Stimulated activated CD4-positive, alpha-beta T cell treated with anti-CD3 and anti-CD28 coated beads, TNF-alpha, amount 100 ng/mL, for 4 hours (primary cell): Measurements from ENCODE around the gene SP140.
"Not testable (repeated sequence)": the region's sequence is repeated elsewhere in the genome, so short reads cannot be mapped to it uniquely, and the experiment has no call there.

Source experiments
- DNase-seq, 3 experiments: peaks; one replicate each; pipeline ENCODE4 v3.0.0-alpha.2; 2020; ENCODE audit warnings: low read depth in 3 of 3

The SP140 gene

DNA sequence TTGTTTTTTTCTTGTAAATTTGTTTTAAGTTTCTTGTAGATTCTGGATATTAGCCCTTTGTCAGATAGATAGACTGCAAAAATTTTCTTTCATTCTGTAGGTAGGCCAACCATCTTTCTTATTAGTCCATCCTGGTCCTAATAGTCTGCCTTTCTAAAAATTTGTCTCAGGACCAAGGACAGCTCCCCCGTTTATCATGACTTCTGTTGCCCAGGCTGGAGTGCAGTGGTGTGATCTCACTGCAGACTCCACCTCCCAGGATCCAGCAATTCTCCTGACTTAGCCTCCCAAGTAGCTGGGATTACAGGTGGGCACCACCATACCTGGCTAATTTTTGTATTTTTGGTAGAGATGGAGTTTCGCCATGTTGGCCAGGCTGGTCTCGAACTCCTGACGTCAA, 63.8 kb downstream of the SP140 start:
- DNase-seq: not testable (repeated sequence)

DNA sequence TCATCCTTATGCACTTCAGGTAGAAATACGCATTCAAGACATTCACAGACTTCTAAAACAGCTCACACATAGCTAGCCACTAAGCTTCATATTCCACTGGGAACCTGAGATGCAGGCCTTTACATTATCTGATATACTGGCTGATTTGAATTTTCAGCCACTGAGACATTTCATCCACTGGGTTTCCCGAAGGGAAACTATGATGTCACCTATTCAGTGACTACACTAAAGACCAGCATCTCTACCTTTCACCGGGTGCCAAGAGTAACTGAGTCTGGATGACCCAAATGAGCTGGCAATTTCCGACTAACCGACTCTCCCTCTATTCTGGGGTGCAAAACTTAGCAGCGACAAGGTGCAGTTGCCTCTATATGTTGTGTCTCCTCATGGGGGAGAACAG, 69.7 kb downstream of the SP140 start:
- no peak for DNase-seq

DNA sequence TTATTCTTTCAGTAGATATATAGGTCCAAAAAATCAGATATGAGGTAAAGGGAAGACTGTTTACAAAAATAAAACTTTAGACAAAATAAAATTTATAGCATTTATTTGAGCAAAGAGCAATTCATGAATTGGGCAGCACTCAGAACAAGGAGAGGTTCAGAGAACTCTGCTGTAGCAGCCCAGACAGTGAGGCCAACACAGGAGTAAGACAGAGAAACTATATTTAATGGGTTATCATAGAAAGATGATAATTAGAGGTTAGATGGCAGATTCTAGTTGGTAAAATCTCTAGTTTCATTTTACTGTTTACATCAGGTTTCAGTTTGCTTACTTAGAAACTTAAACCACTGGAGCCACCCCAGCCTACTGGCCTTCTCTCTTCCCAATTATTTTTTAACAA, 71.4 kb downstream of the SP140 start:
- no peak for DNase-seq

GRCh38 chr2:230299618-230300017, 74.1 kb downstream of the SP140 start:
- DNase-seq: no peak

DNA sequence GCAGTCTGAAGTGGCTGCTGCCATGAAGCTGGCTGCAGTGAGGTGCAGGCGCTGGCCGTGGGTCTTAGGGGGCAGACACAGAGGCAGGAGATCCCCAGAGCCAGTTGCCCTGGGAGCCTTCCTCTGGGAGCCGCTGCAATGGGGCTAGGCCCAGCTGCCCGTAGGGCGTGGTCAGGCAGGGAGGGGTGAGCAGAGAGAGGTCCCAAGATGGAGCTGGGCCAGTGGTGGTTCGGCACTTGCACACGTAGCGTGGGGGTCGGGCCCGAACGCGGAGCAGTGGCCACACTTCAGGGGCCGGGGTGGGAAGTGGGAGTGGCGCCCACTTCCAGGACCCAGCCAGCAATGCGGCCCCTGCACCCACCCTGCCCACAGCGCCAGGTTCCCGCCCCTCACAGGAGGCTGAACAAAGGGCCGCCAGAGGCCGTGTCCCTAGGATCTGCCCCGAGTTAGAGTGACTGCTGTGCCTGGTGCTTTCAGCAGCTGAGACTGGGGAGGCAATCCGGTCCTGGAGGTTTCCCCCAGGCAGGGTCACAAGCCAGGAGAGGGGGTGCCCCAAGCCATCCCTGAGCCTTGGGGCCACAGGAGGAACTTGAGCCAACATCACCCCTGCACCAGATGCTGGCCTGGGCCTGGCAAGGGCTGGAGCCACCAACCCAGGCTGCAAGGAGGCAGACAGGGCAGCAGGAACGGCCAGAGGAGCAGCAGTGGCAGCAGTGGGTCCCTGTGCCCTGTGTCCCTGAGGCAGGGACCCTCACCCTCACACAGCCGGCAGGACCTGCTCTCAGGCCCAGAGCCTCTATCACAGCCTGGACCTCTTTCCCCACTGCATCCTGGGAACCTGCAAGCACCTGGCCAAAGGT, 80.1 kb downstream of the SP140 start:
- no peak for DNase-seq

GRCh38 chr2:230306474-230306873, 80.9 kb downstream of the SP140 start:
- no peak for DNase-seq

GRCh38 chr2:230307485-230307884, 81.9 kb downstream of the SP140 start:
- DNase-seq: no peak

- DNase-seq: no peak
These were observed 83.0 kb downstream of the SP140 start for GRCh38 chr2:230308402-230309000.

- DNase-seq: not testable (repeated sequence)
These were observed 85.3 kb downstream of the SP140 start for GRCh38 chr2:230310792-230311191.

GRCh38 chr2:230311634-230312033, 86.1 kb downstream of the SP140 start:
- DNase-seq: not testable (repeated sequence)

GRCh38 chr2:230312638-230313037, 87.1 kb downstream of the SP140 start:
- no peak for DNase-seq

- no peak for DNase-seq
These were observed 91.8 kb downstream of the SP140 start for GRCh38 chr2:230317366-230317765.

- no peak for DNase-seq
These were observed 92.9 kb downstream of the SP140 start for GRCh38 chr2:230318190-230319121.

DNA sequence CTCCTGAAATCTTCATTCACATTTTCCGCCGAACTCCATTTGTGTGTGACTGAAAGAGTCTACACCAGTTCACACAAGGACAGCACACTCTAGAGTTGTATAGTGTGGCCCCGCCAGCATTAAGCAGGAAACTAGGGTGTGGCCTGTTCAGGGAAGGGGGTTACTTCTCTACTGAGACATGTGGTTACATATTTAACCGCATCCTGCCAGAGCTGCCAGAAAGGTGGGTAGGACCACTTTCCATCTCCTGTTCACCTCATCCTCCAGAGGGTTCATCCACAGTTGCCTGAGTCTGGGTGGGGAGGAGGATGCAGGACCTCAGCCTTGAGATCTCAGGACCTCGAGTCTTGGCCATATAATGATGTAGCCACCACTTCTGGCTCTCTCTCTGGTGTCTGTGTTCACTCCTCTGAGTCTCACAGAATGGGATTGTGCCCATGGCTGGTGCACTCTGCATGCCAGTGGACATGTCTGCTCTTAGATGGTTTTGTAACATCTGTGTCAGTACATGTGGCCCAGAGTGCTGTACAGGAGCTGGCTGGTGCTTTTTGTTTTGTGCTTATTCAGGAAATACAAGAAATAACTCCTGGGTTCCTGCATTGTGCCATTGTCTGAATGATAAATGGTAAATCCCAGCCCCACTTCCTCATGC, 93.8 kb downstream of the SP140 start:
- DNase-seq: peak in 2 of 3 experiments; percentile 21 to 46

DNA sequence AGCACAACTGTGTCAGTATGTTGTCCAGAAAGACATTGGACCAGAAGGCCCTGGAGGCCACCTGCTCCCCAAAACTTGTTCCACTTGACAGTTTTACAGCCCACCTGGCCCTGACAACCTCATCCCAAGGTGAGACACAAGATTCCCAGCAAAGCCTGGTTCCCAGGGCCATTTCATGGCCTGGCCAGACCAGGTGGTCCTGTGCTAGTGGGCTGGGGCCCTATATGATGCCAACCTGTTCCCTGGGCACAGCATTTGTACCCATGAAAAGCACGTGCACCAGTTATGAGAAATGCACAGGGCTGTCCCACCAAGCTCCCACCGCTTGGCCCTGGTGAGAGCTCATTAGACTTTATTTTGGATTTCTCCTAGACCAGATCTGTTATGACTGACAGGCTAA, 95.5 kb downstream of the SP140 start:
- no peak for DNase-seq

DNA sequence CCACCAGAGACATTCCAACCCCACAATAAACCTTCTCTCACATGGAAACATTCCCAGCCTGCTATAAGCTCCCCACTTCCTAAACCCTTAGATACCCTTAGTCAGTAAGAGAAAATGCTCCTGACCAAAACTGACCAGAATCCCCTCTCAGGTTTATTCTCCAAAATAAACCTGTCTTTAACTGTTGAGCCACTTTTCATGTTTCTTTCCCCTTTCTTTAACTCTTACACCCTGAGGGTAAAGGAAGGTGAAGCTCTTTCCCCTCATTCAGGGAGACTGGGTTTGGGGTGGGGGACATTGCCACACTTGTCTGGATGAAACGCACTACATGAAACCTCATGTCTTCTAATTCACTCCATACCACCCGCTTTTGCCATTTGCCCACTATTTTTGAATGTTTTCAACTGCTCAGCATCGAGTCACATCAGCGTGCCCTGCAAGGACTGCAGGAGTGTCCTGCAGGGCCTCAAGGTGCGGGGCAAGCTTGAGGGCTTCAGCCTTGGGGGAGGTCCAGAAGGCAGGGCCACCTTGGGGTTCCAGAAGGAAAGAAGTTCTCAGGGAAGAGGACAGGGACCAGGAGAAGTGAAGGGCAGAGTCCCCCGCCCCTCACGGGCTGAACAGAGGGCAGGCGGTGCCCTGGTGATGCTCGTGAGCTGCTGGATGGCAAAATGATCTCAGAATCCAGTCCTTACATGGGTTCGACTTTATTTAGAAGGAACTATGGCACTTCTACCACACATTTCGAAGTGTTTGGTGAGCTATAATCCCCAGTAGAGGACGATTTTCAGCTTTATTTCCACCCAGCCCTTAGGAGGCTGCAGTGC, 97.2 kb downstream of the SP140 start:
- no peak for DNase-seq

DNA sequence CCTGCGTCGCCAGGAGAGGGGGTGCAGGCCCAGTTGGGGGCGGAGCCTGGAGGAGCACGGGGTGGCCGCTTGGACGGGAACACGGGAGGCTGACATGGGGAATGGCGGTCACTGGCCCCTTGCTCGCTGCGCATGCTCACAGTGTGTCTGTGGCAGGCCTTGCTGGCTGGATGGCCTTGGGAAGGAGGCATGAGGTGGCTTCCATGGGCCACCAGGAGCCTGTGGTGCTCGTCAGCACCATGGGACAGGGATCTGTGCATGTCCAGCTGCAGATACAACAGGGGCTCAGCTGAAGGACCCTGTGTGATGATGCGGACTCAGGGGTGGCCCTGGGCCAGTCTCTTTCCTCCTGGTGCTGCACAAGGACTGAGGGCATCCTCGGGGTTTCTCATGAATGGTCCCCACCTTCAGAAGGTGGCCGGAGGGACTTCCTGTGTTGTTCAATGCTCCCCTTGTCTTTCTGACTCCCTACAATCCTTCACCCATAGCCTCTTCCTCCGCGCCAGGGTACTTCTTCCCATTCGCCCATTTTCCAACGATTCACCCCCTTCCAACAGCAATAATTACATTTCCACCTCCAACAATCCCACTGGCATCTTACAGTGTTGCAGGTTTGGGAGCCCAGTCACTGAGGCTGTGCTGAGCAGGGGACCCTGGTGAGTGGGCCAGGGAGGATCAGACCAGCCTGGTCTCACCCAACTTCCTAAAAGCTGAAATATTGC, 98.0 kb downstream of the SP140 start:
- DNase-seq: no peak

- no peak for DNase-seq
These were observed 99.0 kb downstream of the SP140 start for GRCh38 chr2:230324503-230324902.

DNA sequence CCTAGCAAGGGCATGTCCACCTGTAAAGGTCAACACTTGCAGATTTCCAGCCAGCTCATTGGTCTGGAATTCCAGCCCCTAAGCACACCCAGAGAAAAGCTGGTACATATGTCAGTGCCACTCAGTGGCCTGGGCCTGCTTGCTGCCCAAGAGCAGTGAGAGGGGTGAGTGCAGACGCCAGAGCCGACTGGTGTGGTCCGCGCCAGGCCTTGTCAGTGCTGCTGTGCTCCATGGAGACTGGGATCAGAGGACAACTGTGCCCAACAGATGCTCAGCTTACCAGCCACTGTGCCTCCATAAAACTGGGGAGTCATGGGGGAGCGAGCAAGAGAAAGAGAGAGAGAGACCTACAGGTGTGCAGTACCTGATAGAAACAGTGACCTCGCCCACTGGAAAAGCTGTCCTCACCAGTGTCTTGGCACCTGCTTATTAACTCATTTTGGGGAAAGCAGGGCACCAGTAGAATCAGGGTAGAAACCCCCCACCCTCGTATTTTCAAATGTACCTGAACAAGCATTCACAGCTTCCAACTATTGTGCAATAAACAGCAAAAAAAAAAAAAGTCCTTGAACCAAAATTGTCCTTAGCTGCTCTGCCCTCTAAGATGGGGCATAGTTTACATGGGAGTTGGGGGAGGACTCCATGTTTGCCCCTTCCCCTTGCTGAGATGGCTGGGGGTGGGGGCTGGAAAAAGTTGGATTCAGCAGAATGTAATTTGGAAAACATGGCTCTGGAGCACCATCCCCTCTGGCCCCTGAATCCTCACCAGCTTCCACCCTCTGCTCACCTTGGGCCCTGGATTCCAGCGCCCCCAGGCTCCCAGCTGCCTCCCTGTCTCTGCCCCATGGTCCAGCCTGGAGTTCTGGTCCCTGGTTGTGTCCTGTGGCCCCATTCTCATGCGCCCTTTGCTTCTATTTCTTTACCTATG, 100.0 kb downstream of the SP140 start:
- DNase-seq: no peak
